ENCODE data around the gene PAM16. TPM values are rescaled to one million over a fixed set of nuclear protein-coding genes. Genes with fewer than 3 reads are reported as not detected.

Gene PAM16
- total RNA-seq, 1 experiment from 2014 or later = 80.4 TPM

GRCh38 chr16:4354512-4355409, 3.6 kb upstream of the PAM16 start:
- Mint-ChIP-seq H3K9me3 (no peaks in the 10 kb centered on the region; a peak in 1 of 5 replicates), H3K4me3 (no peak overlapping the region), H3K27me3 (ENCODE audit: low read depth) (no peaks in the 10 kb centered on the region), H3K36me3 (ENCODE audit: insufficient read depth in 1 of 3, low read depth in 3 of 3) (peaks cover 2 to 4% (median 4%) of the 10 kb centered on the region in 3 experiments; a peak in 3 of 7 replicates), H3K27ac (peak overlapping the region in 1 of 3 experiments; percentile 67; a peak in 2 of 7 replicates), H3K4me1 (peaks cover 6 to 9% of the 10 kb centered on the region in 2 experiments)
- H2BK15ac ChIP-seq (ENCODE audit: low read depth, low read length) = no peak overlapping the region; the same call in 1 of the 2 replicates
- H2BK120ac ChIP-seq (ENCODE audit: low read depth, low read length, poor library complexity, severe bottlenecking) = no peak overlapping the region
- H3K4ac ChIP-seq (ENCODE audit: low read depth, low read length) = no peak overlapping the region
- no peak overlapping the region for H3K56ac ChIP-seq (ENCODE audit: insufficient read length, low read depth, low read length)
- H4K5ac ChIP-seq (ENCODE audit: insufficient read length, low read depth, low read length) = no peak overlapping the region
- TF ChIP-seq CTCF (conservative IDR thresholded peaks at IDR 0.05) = no peak
- peaks cover 1% of the 10 kb centered on the region for H3K79me1 ChIP-seq (ENCODE audit: insufficient read depth, low read depth, low read length, poor library complexity, severe bottlenecking)
- no peak overlapping the region for H3K9ac ChIP-seq (ENCODE audit: extremely low read depth, insufficient read length, low read length)
- no peak overlapping the region for H2AFZ ChIP-seq (ENCODE audit: low read length)
- H3K4me1 ChIP-seq (ENCODE audit: insufficient read depth, low read length) = no peaks in the 10 kb centered on the region
- H4K20me1 ChIP-seq (ENCODE audit: control insufficient read depth, insufficient read depth, insufficient read length) = no peaks in the 10 kb centered on the region
- no peak overlapping the region for H3K4me2 ChIP-seq (ENCODE audit: insufficient read depth, insufficient read length, low read length)
- WGBS (ENCODE audit: extremely low coverage, insufficient read length, low lambda C conversion rate) = no CpG with 5 or more reads among the region's 20 CpGs
- H3K9me3 ChIP-seq (ENCODE audit: control insufficient read depth, low read depth, low read length) = no peaks in the 10 kb centered on the region
- H3K79me2 ChIP-seq (ENCODE audit: insufficient read depth, low read length) = peaks cover 6% of the 10 kb centered on the region; the same call in 1 of the 2 replicates
- H2AK5ac ChIP-seq (ENCODE audit: insufficient read length, low read length) = no peak overlapping the region
- DNase-seq = no peak
- H3K18ac ChIP-seq (ENCODE audit: insufficient read length, low read depth, low read length) = no peak overlapping the region
- H4K8ac ChIP-seq (replicated peaks; ENCODE audit: insufficient read length, low read depth, low read length) = no peak overlapping the region
- no peak overlapping the region for H3T11ph ChIP-seq (ENCODE audit: low read length)
- no peak overlapping the region for H3K14ac ChIP-seq (ENCODE audit: insufficient read depth, low read length)
- no peak overlapping the region for H4K91ac ChIP-seq (ENCODE audit: insufficient read length, low read depth, low read length)
- no peak overlapping the region for H2BK20ac ChIP-seq (ENCODE audit: low read depth, low read length, poor library complexity, severe bottlenecking)
- no peak overlapping the region for H3K23ac ChIP-seq (ENCODE audit: insufficient read length, low read depth, low read length)
- H3K27me3 ChIP-seq (ENCODE audit: insufficient read depth, low read length) = no peaks in the 10 kb centered on the region
- H2BK5ac ChIP-seq (ENCODE audit: insufficient read length, low read length) = no peak overlapping the region
- H2BK12ac ChIP-seq (ENCODE audit: insufficient read length, low read depth, low read length) = no peak overlapping the region
- H3K23me2 ChIP-seq (ENCODE audit: insufficient read length, low read depth, low read length, poor library complexity, severe bottlenecking) = peaks cover 4% of the 10 kb centered on the region
- H3K27ac ChIP-seq (ENCODE audit: insufficient read length, low read depth, low read length) = no peak overlapping the region
